Measurements from ENCODE around the gene CFAP58.
"Not testable (repeated sequence)": the region's sequence is repeated elsewhere in the genome, so short reads cannot be mapped to it uniquely, and the experiment has no call there.

CFAP58 gene

GRCh38 chr10:104456802-104457542 lies 103.3 kb downstream of the CFAP58 start:
- Mint-ChIP-seq H3K27ac (no peak overlapping the region), H3K4me1 (no peaks in the 10 kb centered on the region), H3K9me3 (peaks cover 7% of the 10 kb centered on the region), H3K36me3 (ENCODE audit: low read depth) (no peaks in the 10 kb centered on the region), H3K27me3 (ENCODE audit: low read depth) (peaks cover 3% of the 10 kb centered on the region), H3K4me3 (no peak overlapping the region)
- TF ChIP-seq CTCF (IDR thresholded peaks at IDR 0.05; ENCODE audit: unreplicated experiment in 3 of 3): no peak

- TF ChIP-seq CTCF (IDR thresholded peaks at IDR 0.05; ENCODE audit: unreplicated experiment in 3 of 3): no peak
- Mint-ChIP-seq H3K9me3 (peaks cover 11% of the 10 kb centered on the region), H3K4me1 (no peaks in the 10 kb centered on the region), H3K36me3 (ENCODE audit: low read depth) (no peaks in the 10 kb centered on the region), H3K27ac (no peak overlapping the region), H3K27me3 (ENCODE audit: low read depth) (peaks cover 3% of the 10 kb centered on the region), H3K4me3 (no peak overlapping the region)
These were observed 103.9 kb downstream of the CFAP58 start for GRCh38 chr10:104457543-104457828.

- H3K9me3 Mint-ChIP-seq: peaks cover 31% of the 10 kb centered on the region
- H3K27ac Mint-ChIP-seq; H3K4me3 Mint-ChIP-seq; H3K27me3 Mint-ChIP-seq (ENCODE audit: low read depth); H3K4me1 Mint-ChIP-seq; H3K36me3 Mint-ChIP-seq (ENCODE audit: low read depth): not testable (repeated sequence)
These were observed 111.9 kb downstream of the CFAP58 start for GRCh38 chr10:104465575-104465974.

GRCh38 chr10:104468818-104469217 lies 115.2 kb downstream of the CFAP58 start:
- H3K27me3 Mint-ChIP-seq (ENCODE audit: low read depth); H3K4me1 Mint-ChIP-seq; H3K27ac Mint-ChIP-seq; H3K36me3 Mint-ChIP-seq (ENCODE audit: low read depth); H3K4me3 Mint-ChIP-seq: not testable (repeated sequence)
- peaks cover 11% of the 10 kb centered on the region for H3K9me3 Mint-ChIP-seq

- no peaks in the 10 kb centered on the region for H3K27me3 Mint-ChIP-seq (ENCODE audit: low read depth)
- H3K36me3 Mint-ChIP-seq (ENCODE audit: low read depth): no peaks in the 10 kb centered on the region
- H3K4me1 Mint-ChIP-seq: no peaks in the 10 kb centered on the region
- no peak for TF ChIP-seq CTCF (IDR thresholded peaks at IDR 0.05; ENCODE audit: unreplicated experiment in 3 of 3)
- no peak overlapping the region for H3K27ac Mint-ChIP-seq
- H3K4me3 Mint-ChIP-seq: no peak overlapping the region
- H3K9me3 Mint-ChIP-seq: no peaks in the 10 kb centered on the region
These were observed 118.9 kb downstream of the CFAP58 start for GRCh38 chr10:104472505-104472904.

GRCh38 chr10:104472957-104473745 lies 119.5 kb downstream of the CFAP58 start:
- no peaks in the 10 kb centered on the region for H3K9me3 Mint-ChIP-seq
- H3K4me3 Mint-ChIP-seq: no peak overlapping the region
- no peak for TF ChIP-seq CTCF (IDR thresholded peaks at IDR 0.05; ENCODE audit: unreplicated experiment in 3 of 3)
- H3K27me3 Mint-ChIP-seq (ENCODE audit: low read depth): no peaks in the 10 kb centered on the region
- H3K4me1 Mint-ChIP-seq: no peaks in the 10 kb centered on the region
- H3K36me3 Mint-ChIP-seq (ENCODE audit: low read depth): no peaks in the 10 kb centered on the region
- no peak overlapping the region for H3K27ac Mint-ChIP-seq

- Mint-ChIP-seq H3K9me3 (no peaks in the 10 kb centered on the region), H3K4me1 (no peaks in the 10 kb centered on the region), H3K27ac (no peak overlapping the region), H3K27me3 (ENCODE audit: low read depth) (peaks cover 9% of the 10 kb centered on the region), H3K4me3 (no peak overlapping the region), H3K36me3 (ENCODE audit: low read depth) (no peaks in the 10 kb centered on the region)
- no peak for TF ChIP-seq CTCF (IDR thresholded peaks at IDR 0.05; ENCODE audit: unreplicated experiment in 3 of 3)
These were observed 124.7 kb downstream of the CFAP58 start for GRCh38 chr10:104478380-104478779.

Data from nephron (organoid).